HG03159 (cell line): ENCODE measurements around the gene MAGT1.
A peak's percentile ranks its signal among the peaks of the same experiment; 100 is the strongest.
"Not testable (repeated sequence)": the region's sequence is repeated elsewhere in the genome, so short reads cannot be mapped to it uniquely, and the experiment has no call there.

ENCODE experiments used
- ATAC-seq: cut with Tn5 transposase; IDR thresholded peaks from one replicate; pipeline ENCODE4 v1.9.1; 2021; ENCODE audit warnings: mild to moderate bottlenecking, moderate library complexity; ENCODE audit not compliant: unreplicated experiment

Gene MAGT1

GRCh38 chrX:77894921-77895886 is at the start of gene MAGT1:
Gene MAGT1, minus strand, starts transcription at chrX:77895435. Its CDS starts 25 bp downstream, at chrX:77895410.
- peak; percentile 92 for ATAC-seq

DNA sequence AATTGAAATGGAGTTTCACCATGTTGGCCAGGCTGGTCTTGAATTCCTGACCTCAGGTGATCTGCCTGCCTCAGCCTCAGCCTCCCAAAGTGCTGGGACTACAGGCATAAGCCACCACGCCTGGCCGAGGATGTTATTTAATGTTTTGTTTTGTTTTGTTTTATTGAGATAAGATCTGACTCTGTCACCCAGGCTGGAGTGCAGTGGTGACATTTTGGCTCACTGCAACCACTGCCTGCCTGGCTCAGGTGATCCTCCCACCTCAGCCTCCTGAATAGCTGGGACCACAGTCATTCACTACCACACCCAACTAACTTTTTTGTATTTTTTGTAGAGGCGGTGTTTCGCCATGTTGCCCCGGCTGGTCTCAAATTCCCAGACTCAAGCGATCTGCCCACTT is 49.8 kb upstream of the MAGT1 start:
- ATAC-seq, result not testable (repeated sequence)

- ATAC-seq, result no peak
Observed at GRCh38 chrX:77938083-77938680, 42.9 kb upstream of the MAGT1 start.

DNA sequence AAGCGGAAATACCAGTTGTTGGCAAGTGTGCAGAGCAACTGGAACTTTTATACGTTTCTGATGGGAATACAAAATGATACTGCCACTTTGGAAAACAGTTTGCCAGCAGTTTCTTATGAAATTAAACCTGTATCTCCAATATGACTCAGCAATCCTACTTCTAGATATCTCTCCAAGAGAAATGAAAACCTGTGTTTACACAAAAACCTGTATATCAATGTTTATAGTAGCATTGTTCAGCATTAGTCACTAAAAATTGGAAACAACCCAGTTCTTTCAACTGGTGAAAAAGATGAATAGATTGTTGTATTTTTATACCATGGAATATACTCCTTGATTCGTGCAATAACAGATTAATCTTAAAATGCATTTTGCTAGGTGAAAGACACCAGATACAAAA is 42.1 kb upstream of the MAGT1 start:
- ATAC-seq, result no peak

DNA sequence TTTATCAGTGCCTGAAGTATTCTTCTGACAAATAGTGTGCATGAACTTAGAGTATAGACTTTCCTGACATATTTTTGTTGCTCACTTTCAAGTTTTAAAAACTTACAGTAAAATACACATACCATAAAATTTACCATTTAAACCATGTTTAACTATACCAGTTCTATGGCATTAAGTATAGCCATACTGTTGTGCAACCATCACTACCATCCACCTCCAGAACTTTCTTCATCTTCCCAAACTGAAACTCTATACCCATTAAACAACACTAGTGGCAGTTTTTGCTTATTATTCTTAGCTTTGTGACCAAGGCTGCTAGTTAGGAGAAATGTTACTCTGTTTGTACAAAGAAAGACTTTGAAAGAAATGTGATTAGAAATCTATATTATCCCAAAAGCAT is 41.1 kb upstream of the MAGT1 start:
- no peak for ATAC-seq

GRCh38 chrX:77935886-77936285 is 40.7 kb upstream of the MAGT1 start:
- ATAC-seq, result no peak

- ATAC-seq, result no peak
Observed at GRCh38 chrX:77930581-77930980, 35.3 kb upstream of the MAGT1 start.

GRCh38 chrX:77925764-77926163 is 30.5 kb upstream of the MAGT1 start:
- ATAC-seq, result no peak

- no peak for ATAC-seq
Observed at GRCh38 chrX:77924320-77924859, 29.2 kb upstream of the MAGT1 start.

GRCh38 chrX:77922787-77923186 is 27.6 kb upstream of the MAGT1 start:
- ATAC-seq, result no peak

DNA sequence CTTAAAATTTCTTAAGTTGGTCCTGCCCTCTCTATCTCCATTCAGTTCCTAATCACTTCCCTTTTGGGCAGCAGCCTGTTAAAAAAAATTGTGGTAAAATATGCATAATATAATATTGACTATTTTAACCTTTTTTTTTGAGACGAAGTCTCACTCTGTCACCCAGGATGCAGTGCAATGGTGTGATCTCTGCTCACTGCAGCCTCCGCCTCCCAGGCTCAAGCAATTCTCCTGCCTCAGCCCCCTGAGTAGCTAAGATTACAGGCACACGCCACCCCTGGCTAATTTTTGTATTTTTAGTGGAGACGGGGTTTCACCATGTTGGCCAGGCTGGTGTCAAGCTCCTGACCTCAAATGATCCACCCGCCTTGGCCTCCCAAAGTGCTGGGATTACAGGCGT is 24.1 kb upstream of the MAGT1 start:
- ATAC-seq, result not testable (repeated sequence)

DNA sequence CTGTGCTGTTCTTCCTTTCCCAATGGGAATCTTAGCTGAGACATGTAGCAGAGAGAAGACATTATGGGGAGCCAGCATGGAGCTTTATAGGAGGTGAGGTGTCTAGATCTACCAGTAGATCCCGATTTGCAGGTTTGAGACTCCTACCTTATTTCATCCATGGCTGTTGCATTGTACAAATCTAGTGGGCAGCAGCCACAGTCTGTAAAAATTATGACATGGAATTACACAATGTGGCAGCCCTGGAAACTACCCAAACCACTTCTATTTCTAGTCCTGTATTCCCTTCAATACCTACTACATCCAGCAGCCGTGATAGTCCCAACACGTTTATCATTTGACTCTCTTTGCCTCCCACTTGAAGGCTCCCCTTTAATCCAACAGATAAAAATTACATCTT is 23.3 kb upstream of the MAGT1 start:
- no peak for ATAC-seq

DNA sequence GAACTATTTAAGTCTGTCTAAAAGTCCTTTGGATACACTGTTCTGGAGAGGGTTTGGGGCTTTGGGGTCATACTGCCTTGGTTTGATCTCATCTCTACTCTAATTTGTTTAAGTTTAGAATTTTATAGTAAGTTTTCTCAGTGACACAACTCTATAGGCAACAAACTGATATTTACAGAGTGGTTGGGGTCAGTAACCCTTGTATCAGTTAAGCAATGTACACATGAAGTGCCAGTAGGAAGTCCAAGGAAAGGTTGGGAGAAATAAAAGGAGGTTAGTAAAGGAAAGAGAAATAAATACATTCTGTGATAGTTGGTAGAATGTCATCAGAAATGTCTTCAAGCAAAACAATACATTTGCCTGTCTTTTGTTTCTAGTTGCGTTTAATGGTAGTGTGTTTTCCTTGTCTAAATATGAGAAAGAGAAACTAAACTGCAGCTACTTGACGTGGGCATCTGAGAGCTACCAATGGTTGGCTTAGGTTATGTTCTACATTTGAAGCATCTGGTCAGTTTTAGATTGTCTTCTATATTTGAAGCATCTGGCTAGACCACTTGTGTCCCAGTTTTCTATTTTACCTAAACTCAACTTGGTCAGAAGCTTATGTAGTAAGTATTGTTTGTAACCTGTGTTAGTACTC is 22.2 kb upstream of the MAGT1 start:
- ATAC-seq, result peak; percentile 53

DNA sequence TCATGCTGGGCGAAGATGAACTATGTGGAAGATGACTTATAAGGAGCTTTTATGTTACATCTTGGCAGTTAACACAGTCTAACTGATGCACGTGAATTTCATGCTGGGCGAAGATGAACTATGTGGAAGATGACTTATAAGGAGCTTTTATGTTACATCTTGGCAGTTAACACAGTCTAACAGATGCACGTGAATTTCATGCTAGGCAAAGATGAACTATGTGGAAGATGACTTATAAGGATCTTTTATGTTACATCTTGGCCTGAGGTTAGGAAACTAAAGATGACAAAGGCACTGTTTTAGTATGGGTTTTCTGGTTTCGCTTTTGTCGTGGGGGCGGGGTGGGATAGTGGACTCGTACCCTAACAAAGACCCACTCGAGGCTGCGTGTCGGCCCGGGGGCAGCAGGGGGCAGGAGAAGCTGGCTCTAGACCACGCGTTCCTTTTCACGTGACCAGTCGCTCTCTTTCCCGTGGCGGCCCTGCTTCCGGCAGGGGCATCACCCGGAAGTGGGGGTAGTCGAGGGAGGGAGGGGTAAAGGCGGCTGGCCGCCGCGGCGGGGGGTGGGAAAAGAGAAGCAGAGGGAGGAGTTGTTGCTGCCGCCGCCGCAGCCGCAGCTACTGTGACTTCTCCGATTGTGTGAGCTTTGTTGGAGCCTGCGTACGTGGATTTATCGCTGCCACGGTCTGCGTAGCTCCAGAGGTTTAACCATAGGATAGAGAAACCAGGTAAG is 15.0 kb upstream of the MAGT1 start, which contains the start of gene ATP7A:
TSS of gene ATP7A (plus strand) at position 586 of the 733 bp plus-strand sequence. CDS start 60,949 bp downstream, outside the sequence.
- ATAC-seq, result peak; percentile 94

DNA sequence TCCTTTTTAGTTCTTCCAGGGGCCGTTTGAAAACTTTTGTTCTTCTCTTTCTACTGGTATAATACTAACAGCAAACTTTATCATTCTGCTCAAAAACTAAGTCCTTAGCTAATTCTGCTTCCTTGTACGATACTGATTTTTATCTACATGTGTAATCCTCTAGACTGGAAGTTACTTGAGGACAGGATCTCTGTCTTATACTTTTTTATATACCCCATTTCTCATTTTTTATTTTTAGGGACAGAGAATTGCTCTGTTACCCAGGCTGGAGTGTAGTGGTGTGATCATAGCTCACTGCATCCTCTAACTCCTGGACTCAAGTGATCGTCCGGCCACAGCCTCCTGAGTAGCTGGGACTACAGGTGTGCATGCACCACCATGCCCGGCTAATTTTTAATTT is 6.3 kb upstream of the MAGT1 start:
- ATAC-seq, result no peak

DNA sequence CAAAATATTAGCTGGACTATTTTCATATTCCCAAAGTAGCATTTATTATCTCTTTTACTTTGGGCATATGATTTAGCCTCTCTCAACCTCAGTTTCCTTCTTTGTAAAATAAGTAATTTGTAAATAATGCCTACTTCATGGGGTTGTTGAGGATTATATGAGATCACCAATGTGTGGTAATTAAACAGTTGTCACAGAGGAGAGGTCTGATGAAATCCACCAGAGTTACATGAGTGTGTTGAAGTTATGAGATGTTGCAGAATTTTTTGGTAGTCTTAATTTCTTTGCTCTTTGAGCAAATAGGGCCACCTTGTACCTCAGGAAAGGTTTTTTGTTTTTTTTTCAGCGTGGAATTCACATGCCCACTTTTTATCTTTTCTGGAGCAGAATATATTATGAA is 5.5 kb upstream of the MAGT1 start:
- ATAC-seq, result no peak

- ATAC-seq, result peak; percentile 60
Observed at GRCh38 chrX:77899081-77899828, 4.0 kb upstream of the MAGT1 start, which contains the start of gene COX7B. Gene COX7B, plus strand, starts transcription at chrX:77899468. Its CDS starts 86 bp downstream, at chrX:77899554.

DNA sequence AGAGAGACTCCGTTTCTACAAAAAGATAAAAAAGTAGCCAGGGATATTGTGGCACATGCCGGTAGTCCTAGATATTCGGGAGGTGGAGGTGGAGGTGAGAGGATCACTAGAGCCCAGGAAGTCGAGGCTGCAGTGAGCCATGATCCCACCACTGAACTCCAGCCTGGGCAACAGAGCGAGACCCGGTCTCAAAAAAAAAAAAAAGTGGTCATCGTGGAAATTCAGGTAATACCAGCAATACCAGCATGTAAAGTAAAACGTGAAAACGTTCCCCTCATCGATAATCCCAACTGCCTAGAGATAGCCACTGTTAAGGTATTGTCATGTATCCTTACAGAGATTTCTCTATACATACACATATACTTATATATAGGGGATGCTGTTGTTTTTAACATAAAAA is 1.5 kb downstream of the MAGT1 start:
- no peak for ATAC-seq

GRCh38 chrX:77892887-77893286 is 2.3 kb downstream of the MAGT1 start:
- no peak for ATAC-seq

- not testable (repeated sequence) for ATAC-seq
Observed at GRCh38 chrX:77881418-77881817, 13.8 kb downstream of the MAGT1 start.
